Thyroid gland (tissue), 4 donors: Measurements from ENCODE around the gene SLC6A19. TPM values are rescaled to one million over a fixed set of nuclear protein-coding genes. Genes with fewer than 3 reads are reported as not detected.

ENCODE experiments used
- DNase-seq, 2 donors: peaks; one replicate each; pipeline ENCODE4 v3.0.0-alpha.2; 2019
- H3K27ac ChIP-seq, 3 donors: fragments of 200-600 bp; sonication (generic); 1 replicate in 2 of 3; 2 replicates in 1 of 3; pipeline ENCODE4 v1.5.1; 2016 to 2019; ENCODE audit warnings: mild to moderate bottlenecking in 1 of 3, moderate library complexity in 1 of 3
- H3K27me3 ChIP-seq: fragments of 200-600 bp; sonication (generic); one replicate; pipeline ENCODE4 v1.5.1; 2019
- H3K36me3 ChIP-seq, 2 donors: fragments of 200-600 bp; sonication (generic); one replicate each; pipeline ENCODE4 v1.5.1; 2016 to 2019
- H3K4me1 ChIP-seq, 2 donors: fragments of 200-600 bp; sonication (generic); one replicate each; pipeline ENCODE4 v1.5.1; 2017 to 2019
- H3K4me3 ChIP-seq, 3 donors: fragments of 200-600 bp; sonication (generic); replicated peaks in 1 of 3; 1 replicate in 2 of 3; 2 replicates in 1 of 3; pipeline ENCODE4 v1.5.1; 2016; ENCODE audit warnings: mild to moderate bottlenecking in 1 of 3
- H3K9me3 ChIP-seq: fragments of 200-600 bp; sonication (generic); one replicate; pipeline ENCODE4 v1.5.1; 2017
- CTCF ChIP-seq, 6 experiments: fragments of 200-600 bp in 3 of 6; fragments of 450-650 bp in 3 of 6; sonication (generic) in 3 of 6; IDR thresholded peaks; one replicate each; pipeline ENCODE4 v1.5.1; 2016 to 2019; ENCODE audit warnings: antibody characterized with exemption in 6 of 6, mild to moderate bottlenecking in 2 of 6, inconsistent platforms in 1 of 6, moderate library complexity in 1 of 6
- POLR2A ChIP-seq, 2 donors: fragments of 450-650 bp; IDR thresholded peaks; one replicate each; pipeline ENCODE4 v1.6.1; 2017; ENCODE audit warnings: antibody characterized with exemption in 2 of 2, mild to moderate bottlenecking in 2 of 2, moderate library complexity in 1 of 2
- WGBS, 2 donors: methylation state at CpG; one replicate each; pipeline ENCODE4 v1.1.5; 2017; 5-methylcytosine and 5-hydroxymethylcytosine counted together
- intact Hi-C: fragments of 100-400 bp; cut with DNase I; formaldehyde crosslinking; loops from one replicate; pipeline ENCODE4 v1.15.1; 2023
- total RNA-seq, 4 donors: library from RNA; depleted of rRNA; stranded (reverse); fragments of >200 nt; gene quantifications; one replicate each; pipeline ENCODE4 v1.2.3, GENCODE V29; 2016

SLC6A19 gene
- total RNA-seq, 4 donors from 2014 or later: not detected

- no peak for DNase-seq
- Histone ChIP-seq H3K4me3 (no peak overlapping the region), H3K27ac (no peak overlapping the region), H3K9me3 (no peaks in the 10 kb centered on the region), H3K36me3 (no peaks in the 10 kb centered on the region), H3K27me3 (no peaks in the 10 kb centered on the region), H3K4me1 (peaks cover 4 to 24% of the 10 kb centered on the region in 2 donors)
- 81 to 92% methylated on average over 25 to 27 of the region's 33 CpGs for WGBS, 2 donors
- TF ChIP-seq POLR2A (IDR thresholded peaks at IDR 0.05) (no peak), CTCF (IDR thresholded peaks at IDR 0.05) (no peak)
- intact Hi-C loops: loop anchor here (5.0 to 10.0 kb wide), 3 partner anchors 165 to 473 kb away; partner anchors contain the start of gene NKD2
Observed at GRCh38 chr5:1169211-1170115, 31.9 kb upstream of the SLC6A19 start.

GRCh38 chr5:1171340-1171941, 30.0 kb upstream of the SLC6A19 start:
- Histone ChIP-seq H3K27ac (no peak overlapping the region), H3K4me1 (peaks cover 4 to 24% of the 10 kb centered on the region in 2 donors), H3K4me3 (no peak overlapping the region), H3K27me3 (no peaks in the 10 kb centered on the region), H3K9me3 (no peaks in the 10 kb centered on the region), H3K36me3 (no peaks in the 10 kb centered on the region)
- no peak for DNase-seq
- 69 to 78% methylated on average over 15 of the region's 15 CpGs for WGBS, 2 donors
- intact Hi-C loops: loop anchor here (5.0 to 10.0 kb wide), 2 partner anchors 167 to 249 kb away; partner anchors contain the start of gene NKD2
- TF ChIP-seq POLR2A (IDR thresholded peaks at IDR 0.05) (no peak), CTCF (IDR thresholded peaks at IDR 0.05) (no peak)

GRCh38 chr5:1172007-1172581, 29.3 kb upstream of the SLC6A19 start:
- WGBS, 2 donors: 96 to 100% methylated on average over 5 to 14 of the region's 20 CpGs
- no peak for DNase-seq
- Histone ChIP-seq H3K27me3 (no peaks in the 10 kb centered on the region), H3K36me3 (no peaks in the 10 kb centered on the region), H3K27ac (no peak overlapping the region), H3K9me3 (no peaks in the 10 kb centered on the region), H3K4me3 (no peak overlapping the region), H3K4me1 (peaks cover 4 to 24% of the 10 kb centered on the region in 2 donors)
- TF ChIP-seq POLR2A (IDR thresholded peaks at IDR 0.05): no peak
- TF ChIP-seq CTCF (IDR thresholded peaks at IDR 0.05): no peak
- intact Hi-C loops: loop anchor here (5.0 to 10.0 kb wide), 2 partner anchors 167 to 250 kb away; partner anchors contain the start of gene NKD2

GRCh38 chr5:1172670-1173404, 28.6 kb upstream of the SLC6A19 start:
- no peak for DNase-seq
- Histone ChIP-seq H3K36me3 (no peaks in the 10 kb centered on the region), H3K9me3 (no peaks in the 10 kb centered on the region), H3K4me3 (no peak overlapping the region), H3K27ac (no peak overlapping the region), H3K27me3 (no peaks in the 10 kb centered on the region), H3K4me1 (peaks cover 4 to 22% of the 10 kb centered on the region in 2 donors)
- TF ChIP-seq CTCF (IDR thresholded peaks at IDR 0.05) (no peak), POLR2A (IDR thresholded peaks at IDR 0.05) (no peak)
- intact Hi-C loops: loop anchor here (5.0 to 10.0 kb wide), 2 partner anchors 168 to 251 kb away; partner anchors contain the start of gene NKD2
- 88 to 93% methylated on average over 14 to 20 of the region's 22 CpGs for WGBS, 2 donors
